Panc1 (cell line): ENCODE measurements around the gene DGAT2. TPM values are rescaled to one million over a fixed set of nuclear protein-coding genes. Genes with fewer than 3 reads are reported as not detected.

Source experiments
- ATAC-seq: fragments of 200-7000 bp; cut with Tn5 transposase; 2 replicates; pipeline ENCODE4 v1.9.1; 2020; ENCODE audit warnings: mild to moderate bottlenecking, moderate library complexity
- BruUV-seq: library from RNA; stranded (reverse); fragments of 400-500 nt; replicated peaks from 2 replicates; lab custom pipeline; 2021; lab: Mats Ljungman, UMichigan
- CTCF ChIA-PET: fragments of 300-600 bp; sonication (Branson Sonifier 250); formaldehyde crosslinking; loops from one replicate; lab custom pipeline; 2022; ENCODE audit warnings: antibody characterized with exemption; lab: Charles Lee
- POLR2A ChIA-PET: fragments of 300-600 bp; sonication (Branson Sonifier 250); formaldehyde crosslinking; loops from one replicate; lab custom pipeline; 2022; ENCODE audit warnings: antibody characterized with exemption; lab: Charles Lee
- DNase-seq: peaks from one replicate; pipeline ENCODE4 v3.0.0-alpha.2; 2010; ENCODE audit warnings: low read depth, low spot score
- H3K27ac ChIP-seq: 2 replicates; pipeline ENCODE4 v1.5.1; 2011; ENCODE audit warnings: mild to moderate bottlenecking, low read length, inconsistent platforms
- H3K27me3 ChIP-seq: fragments of 200-500 bp; sonication (Bioruptor generic); 2 replicates; pipeline ENCODE4 v1.6.0; 2014; ENCODE audit warnings: low read length, inconsistent platforms; ENCODE audit not compliant: control insufficient read depth, insufficient read depth
- H3K36me3 ChIP-seq: fragments of 200-500 bp; sonication (Bioruptor generic); 2 replicates; pipeline ENCODE4 v1.5.1; 2014; ENCODE audit warnings: inconsistent platforms, mild to moderate bottlenecking, low read length, moderate library complexity; ENCODE audit not compliant: control insufficient read depth, insufficient read depth
- H3K4me1 ChIP-seq: 2 replicates; pipeline ENCODE4 v1.5.1; 2011; ENCODE audit warnings: inconsistent platforms, mild to moderate bottlenecking, low read length, moderate library complexity; ENCODE audit not compliant: control insufficient read depth, insufficient read depth
- H3K4me3 ChIP-seq, 2 experiments: 2 replicates each; pipeline ENCODE4 v1.5.1; 2011 to 2012; ENCODE audit warnings: low read depth in 2 of 2, low read length in 2 of 2, mild to moderate bottlenecking in 2 of 2, inconsistent platforms in 1 of 2, moderate library complexity in 1 of 2
- H3K9me3 ChIP-seq: fragments of 200-500 bp; sonication (Bioruptor generic); 2 replicates; pipeline ENCODE4 v1.5.1; 2014; ENCODE audit warnings: low read depth, mild to moderate bottlenecking, inconsistent platforms, low read length, moderate library complexity; ENCODE audit not compliant: control insufficient read depth, insufficient read depth
- CTCF ChIP-seq: fragments of 450-650 bp; IDR thresholded peaks from 2 replicates; pipeline ENCODE4 v1.5.1; 2017; ENCODE audit warnings: mild to moderate bottlenecking
- POLR2AphosphoS5 ChIP-seq: IDR thresholded peaks from 2 replicates; pipeline ENCODE4 v1.6.1; 2012; ENCODE audit warnings: mild to moderate bottlenecking, low read depth, low read length, moderate library complexity
- REST ChIP-seq, 2 experiments: IDR thresholded peaks; 2 replicates each; pipeline ENCODE4 v1.6.1; 2011 to 2012; ENCODE audit warnings: low read depth in 2 of 2, control low read depth in 1 of 2, low read length in 1 of 2, mild to moderate bottlenecking in 1 of 2, moderate library complexity in 1 of 2; ENCODE audit not compliant: insufficient read depth in 1 of 2
- SIN3A ChIP-seq: IDR thresholded peaks from 2 replicates; pipeline ENCODE4 v1.6.1; 2012; ENCODE audit warnings: low read depth, mild to moderate bottlenecking, low read length, moderate library complexity, borderline replicate concordance; ENCODE audit not compliant: insufficient read depth
- TCF7L2 ChIP-seq: IDR thresholded peaks from 2 replicates; pipeline ENCODE4 v1.6.1; 2011; ENCODE audit warnings: mild to moderate bottlenecking, low read depth, low read length, inconsistent platforms
- in situ Hi-C: cut with HindIII; loops from 2 replicates; pipeline ENCODE4 v1.10.0; 2016; ENCODE audit warnings: low sequenced_read_pairs, low pct_unique_long_range_greater_than_20kb
- intact Hi-C: fragments of 100-400 bp; cut with micrococcal nuclease; formaldehyde crosslinking; loops from one replicate; pipeline ENCODE4 v1.10.0; 2022; ENCODE audit not compliant: unreplicated experiment
- total RNA-seq: library from RNA; stranded (reverse); gene quantifications from one replicate; pipeline ENCODE4 v1.2.1, GENCODE V29; 2021; ENCODE audit not compliant: unreplicated experiment

DGAT2 gene
- total RNA-seq, 1 experiment from 2014 or later: 19.2 TPM

- no peak overlapping the region for H3K4me3 ChIP-seq
- no peaks in the 10 kb centered on the region for H3K27me3 ChIP-seq
- no peak overlapping the region for H3K27ac ChIP-seq
- no TSS peak for BruUV-seq
- 0 out of 2 replicates have a peak, but pooled peaks cover 4% of the 10 kb centered on the region for H3K4me1 ChIP-seq
- CTCF ChIA-PET: no interaction called here
- TF ChIP-seq POLR2AphosphoS5: no peak
- no peak for TF ChIP-seq SIN3A
- no peak for TF ChIP-seq TCF7L2
- TF ChIP-seq REST (IDR thresholded peaks at IDR 0.05; ENCODE audit: insufficient read depth in 1 of 2, low read depth in 2 of 2, low read length in 1 of 2): no peak
- no peak for TF ChIP-seq CTCF
- DNase-seq (no peak), ATAC-seq (no peak)
- H3K36me3 ChIP-seq: no peaks in the 10 kb centered on the region
- POLR2A ChIA-PET: interaction anchor here (0.6 kb wide), 1 partner anchor 402 kb away, joined by 4 read pairs; no protein-coding TSS in a partner anchor
- no peaks in the 10 kb centered on the region for H3K9me3 ChIP-seq
- intact Hi-C loops (no loop called here), in situ Hi-C loops (no loop called here)
Measured at GRCh38 chr11:75789521-75789920, 20.9 kb downstream of the DGAT2 start.

- no peak for DNase-seq
- TF ChIP-seq REST (IDR thresholded peaks at IDR 0.05; ENCODE audit: insufficient read depth in 1 of 2, low read depth in 2 of 2, low read length in 1 of 2) (no peak), CTCF (no peak), TCF7L2 (no peak), SIN3A (no peak), POLR2AphosphoS5 (no peak)
- Histone ChIP-seq H3K4me3 (no peak overlapping the region), H3K27me3 (no peaks in the 10 kb centered on the region), H3K27ac (no peak overlapping the region), H3K9me3 (no peaks in the 10 kb centered on the region), H3K36me3 (no peaks in the 10 kb centered on the region), H3K4me1 (0 out of 2 replicates have a peak, but pooled peaks cover 4% of the 10 kb centered on the region)
- ChIA-PET CTCF (interaction anchor here (0.5 to 0.6 kb wide), 2 partner anchors 9 to 362 kb away, joined by 3 to 11 read pairs; no protein-coding TSS in a partner anchor), POLR2A (no interaction called here)
- ATAC-seq: peak; percentile 36
- intact Hi-C loops: no loop called here
- in situ Hi-C loops: no loop called here
- no TSS peak for BruUV-seq
Measured at GRCh38 chr11:75790986-75791385, 22.4 kb downstream of the DGAT2 start.
